ENCODE results near the gene CENPO.
A peak's percentile ranks its signal among the peaks of the same experiment; 100 is the strongest.
"Not testable (repeated sequence)": the region's sequence is repeated elsewhere in the genome, so short reads cannot be mapped to it uniquely, and the experiment has no call there.

Gene CENPO

DNA sequence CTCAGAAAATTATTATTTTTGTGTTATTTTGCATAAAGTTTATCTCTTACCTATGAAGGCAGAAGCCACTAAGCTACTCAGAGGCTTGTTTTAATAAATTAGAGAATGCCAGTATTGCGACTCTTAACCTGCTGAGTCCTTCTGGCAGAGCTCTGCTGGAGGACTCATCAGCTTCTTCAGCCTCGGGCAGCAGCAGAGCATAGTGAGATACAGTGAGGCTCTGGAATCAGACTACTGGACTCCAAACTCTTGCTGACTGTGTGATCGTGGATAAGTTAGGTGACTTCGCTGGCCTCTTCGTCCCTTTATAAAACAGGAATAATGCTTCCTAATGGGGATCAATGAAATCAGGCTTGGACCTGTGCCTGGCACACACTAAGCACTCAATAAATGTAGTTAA lies 1.8 kb upstream of the CENPO start:
- no peak for DNase-seq

DNA sequence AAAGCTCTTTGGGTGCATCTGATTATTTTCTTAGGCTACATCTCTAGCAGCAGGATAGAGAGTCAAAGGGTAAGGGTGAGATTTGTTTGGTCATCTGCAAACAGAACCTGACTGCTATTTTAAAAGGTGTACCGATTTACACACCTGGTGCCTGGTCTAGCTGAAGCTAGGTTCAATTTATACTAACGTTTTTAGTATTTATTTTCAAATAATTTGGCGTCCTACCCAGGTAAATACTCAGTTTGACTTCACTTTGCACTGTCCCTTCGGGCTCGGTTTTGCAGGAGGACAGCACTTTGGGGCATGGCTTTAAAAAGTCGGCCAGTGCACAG lies 717 bp upstream of the CENPO start:
- no peak for DNase-seq

DNA sequence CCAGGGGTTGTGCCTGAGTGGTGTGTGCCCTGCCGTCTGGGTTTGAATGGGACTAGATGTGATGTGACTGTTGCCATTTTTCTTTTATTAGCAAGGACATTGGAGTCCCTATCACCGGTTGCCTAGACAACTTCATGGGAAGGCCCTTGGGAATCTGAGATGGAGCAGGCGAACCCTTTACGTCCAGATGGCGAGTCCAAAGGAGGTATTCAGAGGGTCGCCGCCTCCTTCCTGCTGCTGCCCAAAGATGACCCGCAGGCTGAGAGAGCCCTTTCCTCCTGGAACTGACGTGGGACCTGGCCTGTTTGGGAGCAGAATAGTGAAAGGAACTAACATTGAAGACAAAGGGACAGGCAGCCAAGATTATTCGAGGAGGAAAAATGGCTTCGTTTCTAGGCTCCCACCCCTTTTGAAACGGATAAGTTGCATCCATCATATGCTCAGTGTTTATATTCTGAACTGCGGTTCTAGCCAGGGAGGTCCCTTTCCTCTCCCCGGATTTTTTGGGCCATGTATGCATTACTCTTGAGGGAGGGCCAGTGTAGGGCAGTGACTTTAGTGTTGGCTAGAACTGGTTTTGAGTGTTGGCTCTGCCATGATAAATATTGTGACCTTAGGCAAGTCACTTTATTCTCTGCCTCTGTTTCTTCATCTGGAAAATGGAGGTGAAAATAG lies 673 bp downstream of the CENPO start:
- peak; percentile 57 for DNase-seq

DNA sequence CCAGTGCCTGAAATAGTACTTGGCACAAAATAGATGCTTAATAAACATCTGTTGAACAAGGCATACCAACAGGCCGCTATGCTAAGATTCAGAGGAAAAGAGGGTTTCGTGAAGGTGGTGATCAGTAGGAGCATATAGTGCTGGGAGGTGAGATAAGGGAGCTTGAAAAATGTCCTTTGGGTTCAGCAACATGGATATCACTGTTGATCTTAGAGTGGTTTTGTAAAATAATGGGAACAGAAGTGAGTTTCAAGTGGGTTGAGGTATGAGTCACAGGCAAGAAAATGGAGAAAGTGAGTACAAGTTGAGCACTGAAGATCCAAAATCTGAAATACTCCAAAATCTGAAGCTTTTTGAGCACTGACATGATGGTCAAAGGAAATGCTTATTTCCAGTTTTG lies 4.4 kb downstream of the CENPO start:
- DNase-seq = no peak

DNA sequence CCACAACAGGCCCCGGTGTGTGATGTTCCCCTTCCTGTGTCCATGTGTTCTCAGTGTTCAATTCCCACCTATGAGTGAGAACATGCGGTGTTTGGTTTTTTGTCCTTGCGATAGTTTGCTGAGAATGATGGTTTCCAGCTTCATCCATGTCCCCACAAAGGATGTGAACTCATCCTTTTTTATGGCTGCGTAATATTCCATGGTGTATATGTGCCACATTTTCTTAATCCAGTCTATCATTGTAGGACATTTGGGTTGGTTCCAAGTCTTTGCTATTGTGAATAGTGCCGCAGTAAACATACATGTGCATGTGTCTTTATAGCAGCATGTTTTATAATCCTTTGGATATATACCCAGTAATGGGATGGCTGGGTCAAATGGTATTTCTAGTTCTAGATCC lies 7.3 kb downstream of the CENPO start:
- DNase-seq = not testable (repeated sequence)

DNA sequence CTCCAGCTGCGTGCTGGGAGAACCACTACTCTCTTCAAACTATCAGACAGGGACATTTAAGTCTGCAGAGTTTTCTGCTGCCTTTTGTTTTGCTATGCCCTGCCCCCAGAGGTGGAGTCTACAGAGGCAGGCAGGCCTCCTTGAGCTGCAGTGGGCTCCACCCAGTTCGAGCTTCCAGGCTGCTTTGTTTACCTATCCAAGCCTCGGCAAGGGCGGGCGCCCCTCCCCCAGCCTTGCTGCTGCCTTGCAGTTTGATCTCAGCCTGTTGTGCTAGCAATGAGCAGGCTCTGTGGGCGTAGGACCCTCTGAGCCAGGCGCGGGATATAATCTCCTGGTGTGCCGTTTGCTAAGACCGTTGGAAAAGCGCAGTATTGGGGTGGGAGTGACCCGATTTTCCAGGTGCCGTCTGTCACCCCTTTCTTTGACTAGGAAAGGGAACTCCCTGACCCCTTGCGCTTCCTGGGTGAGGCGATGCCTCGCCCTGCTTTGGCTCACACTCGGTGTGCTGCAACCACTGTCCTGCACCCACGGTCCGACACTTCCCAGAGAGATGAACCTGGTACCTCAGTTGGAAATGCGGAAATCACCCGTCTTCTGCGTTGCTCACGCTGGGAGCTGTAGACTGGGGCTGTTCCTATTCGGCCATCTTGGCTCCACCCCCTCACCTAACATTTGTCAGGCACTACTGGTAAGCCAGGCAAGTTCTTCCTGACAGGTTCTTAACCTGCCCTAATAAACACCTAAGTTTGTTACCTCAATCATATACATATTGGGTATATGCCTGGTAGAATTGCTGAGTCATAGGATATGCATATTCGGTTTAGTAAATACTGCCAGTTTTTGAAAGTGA lies 12.8 kb downstream of the CENPO start:
- not testable (repeated sequence) for DNase-seq

DNA sequence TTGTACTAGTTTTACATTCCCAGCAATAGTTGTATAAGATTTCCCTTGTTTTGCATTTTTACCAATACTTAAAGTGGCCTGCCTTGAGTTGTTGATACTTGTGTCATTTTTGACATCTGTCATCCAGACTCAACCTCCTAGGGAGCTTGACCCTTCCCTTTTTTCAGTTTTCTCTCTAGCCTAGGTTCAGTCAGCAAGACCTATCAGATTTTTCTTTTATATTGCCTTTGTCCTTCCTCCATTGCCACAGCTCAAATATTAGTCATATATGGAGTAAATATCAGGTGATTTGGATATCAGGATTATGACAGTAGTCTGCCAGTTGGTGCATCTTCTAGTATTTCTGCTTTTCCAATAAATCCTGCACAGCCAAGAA lies 13.4 kb downstream of the CENPO start:
- DNase-seq = no peak

DNA sequence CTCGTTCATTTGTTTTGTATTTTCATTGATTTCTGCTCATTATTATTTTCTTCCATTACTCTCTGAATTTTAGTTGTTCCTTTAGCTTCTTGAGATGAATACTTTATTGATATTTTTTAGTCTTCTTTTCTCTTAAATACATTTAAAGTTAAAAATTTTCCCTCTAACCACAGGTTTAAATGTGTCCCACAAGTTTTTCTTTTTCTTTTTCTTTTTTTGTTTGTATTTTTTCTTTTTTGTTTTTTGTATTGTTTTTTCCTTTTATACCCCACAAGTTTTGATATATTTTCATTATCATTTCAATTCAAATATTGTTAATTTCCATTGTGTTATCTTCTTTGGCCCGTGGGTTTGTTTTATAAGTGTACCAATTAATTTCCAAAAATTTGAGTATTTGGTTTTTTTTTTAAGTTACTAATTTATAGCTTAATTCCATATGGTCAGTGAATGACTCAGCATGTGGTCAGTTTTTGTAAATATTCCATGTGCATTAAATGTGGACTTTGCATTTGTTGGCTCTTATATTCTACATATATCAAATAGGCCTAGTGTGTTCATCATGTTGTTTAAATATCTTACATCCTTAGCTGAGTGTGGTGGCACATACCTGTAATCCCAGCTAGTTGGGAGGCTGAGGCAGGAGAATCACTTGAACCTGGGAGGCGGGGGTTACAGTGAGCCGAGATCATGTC lies 16.2 kb downstream of the CENPO start:
- no peak for DNase-seq

DNA sequence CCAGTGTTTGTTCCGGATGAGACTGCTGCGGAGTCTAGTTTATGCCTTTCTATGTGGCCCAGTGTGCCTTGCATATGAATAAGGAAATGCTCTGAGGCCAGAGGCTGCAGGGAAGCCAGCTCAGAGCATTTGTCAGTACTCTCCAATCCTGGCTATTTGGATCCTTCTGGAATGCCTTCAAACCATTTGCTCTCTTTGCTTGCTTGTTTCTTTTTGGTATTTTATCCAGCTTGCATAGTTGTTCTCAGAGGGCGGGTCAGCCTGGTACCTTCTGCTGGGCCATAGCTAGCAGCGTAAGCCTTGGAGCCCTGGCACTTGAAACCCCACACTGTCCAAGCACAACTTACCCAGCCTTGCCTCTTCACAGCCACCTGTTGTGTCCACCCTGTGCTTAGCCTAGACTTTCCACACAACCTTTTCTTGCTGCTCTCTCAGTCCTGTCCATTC lies 20.5 kb downstream of the CENPO start:
- DNase-seq = no peak

DNA sequence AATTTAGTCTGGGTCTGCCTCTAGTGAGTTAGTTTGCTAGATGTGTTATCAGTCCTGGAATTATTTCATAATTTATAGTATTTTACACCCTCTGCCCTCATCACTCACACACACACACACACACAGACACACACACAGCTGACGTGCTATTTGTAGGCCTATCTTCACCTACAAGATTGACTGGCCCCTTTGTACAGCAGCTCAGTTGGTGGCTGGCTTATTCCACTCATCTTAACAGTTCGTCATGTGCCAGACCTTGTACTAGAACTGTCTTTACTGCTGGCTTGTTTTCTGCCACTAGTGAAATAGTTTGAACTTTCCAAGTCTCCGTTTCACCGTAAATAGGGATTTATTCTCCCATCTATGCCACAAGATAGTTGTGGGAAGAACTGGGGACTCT lies 21.3 kb downstream of the CENPO start:
- peak; percentile 26 for DNase-seq

DNA sequence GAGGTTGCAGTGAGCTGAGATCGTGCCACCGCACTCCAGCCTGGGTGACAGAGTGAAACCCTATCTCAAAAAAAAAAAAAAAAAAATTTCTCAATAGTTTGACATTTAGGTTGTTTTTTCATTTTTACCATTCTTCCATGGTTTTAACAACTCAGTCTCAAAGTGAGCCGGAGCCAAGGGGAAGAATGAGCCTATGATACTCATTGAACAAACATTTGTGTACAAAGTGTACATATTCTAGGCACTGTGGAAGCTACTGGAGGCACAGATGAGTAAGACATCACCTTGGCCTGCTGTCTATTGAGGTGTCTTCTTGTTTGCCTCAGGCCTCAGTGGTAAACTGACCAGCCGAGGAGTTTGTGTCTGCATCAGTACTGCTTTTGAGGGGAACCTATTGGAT lies 21.9 kb downstream of the CENPO start:
- DNase-seq = peak; percentile 22

DNA sequence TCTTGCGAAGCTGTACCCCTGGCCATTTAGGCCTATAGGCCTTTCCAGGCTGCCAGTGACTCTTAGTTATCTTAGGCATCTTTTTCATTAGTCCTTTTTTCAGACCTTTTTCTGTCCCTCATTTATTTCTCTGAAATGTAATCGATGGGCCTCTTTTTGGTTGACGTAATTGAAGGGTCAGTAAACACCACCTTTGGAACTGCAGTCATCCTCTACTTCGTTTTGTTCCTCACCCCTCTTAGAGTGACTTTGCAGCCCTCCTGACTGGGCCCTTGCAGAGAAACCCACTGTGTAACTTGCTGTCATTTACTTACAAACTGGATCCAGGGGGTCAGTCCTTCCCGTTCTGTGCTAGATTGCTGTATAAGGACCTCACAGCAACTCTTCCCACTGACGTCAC lies 23.2 kb downstream of the CENPO start:
- DNase-seq = peak; percentile 28

DNA sequence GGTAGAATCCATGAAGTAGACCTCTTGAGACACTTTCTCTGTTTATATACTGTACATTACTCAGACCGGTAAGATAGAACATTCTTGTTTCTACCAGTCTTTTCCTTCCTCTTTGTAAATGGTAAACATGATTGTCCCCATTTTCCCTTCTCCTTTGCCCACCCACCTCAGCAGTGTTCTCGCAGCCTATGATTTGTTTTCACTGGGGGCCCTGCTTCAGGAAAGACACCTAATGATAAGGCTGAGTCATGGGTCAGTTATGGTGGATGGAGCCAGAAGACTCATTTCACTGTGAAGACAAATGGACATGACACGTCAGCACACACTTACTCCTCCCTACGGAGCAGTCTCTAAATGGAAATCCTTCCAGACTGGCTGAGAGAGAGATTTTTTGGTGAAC lies 23.7 kb downstream of the CENPO start:
- DNase-seq = peak; percentile 23

DNA sequence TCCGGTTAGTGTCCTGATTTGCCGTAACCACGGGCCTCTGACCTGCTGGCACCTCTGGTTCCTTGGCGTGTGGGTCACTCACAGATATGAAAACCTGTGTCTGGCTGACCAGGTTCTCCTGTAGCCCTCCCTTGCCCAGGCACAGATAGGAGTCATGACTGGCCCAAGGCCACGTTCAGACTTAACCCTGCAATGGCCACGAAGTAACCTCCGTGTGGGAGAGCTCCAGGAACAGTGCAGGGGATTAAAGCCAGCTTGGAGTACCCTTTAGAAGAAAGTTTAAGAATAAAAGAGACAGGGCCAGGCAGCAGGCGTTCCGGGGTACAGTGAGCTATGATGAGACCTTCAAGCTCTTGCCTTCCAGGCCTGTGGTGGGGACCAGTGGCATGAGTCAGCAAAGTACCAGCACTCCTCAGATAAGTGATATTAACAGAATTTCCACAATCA lies 25.5 kb downstream of the CENPO start:
- DNase-seq = peak; percentile 44

DNA sequence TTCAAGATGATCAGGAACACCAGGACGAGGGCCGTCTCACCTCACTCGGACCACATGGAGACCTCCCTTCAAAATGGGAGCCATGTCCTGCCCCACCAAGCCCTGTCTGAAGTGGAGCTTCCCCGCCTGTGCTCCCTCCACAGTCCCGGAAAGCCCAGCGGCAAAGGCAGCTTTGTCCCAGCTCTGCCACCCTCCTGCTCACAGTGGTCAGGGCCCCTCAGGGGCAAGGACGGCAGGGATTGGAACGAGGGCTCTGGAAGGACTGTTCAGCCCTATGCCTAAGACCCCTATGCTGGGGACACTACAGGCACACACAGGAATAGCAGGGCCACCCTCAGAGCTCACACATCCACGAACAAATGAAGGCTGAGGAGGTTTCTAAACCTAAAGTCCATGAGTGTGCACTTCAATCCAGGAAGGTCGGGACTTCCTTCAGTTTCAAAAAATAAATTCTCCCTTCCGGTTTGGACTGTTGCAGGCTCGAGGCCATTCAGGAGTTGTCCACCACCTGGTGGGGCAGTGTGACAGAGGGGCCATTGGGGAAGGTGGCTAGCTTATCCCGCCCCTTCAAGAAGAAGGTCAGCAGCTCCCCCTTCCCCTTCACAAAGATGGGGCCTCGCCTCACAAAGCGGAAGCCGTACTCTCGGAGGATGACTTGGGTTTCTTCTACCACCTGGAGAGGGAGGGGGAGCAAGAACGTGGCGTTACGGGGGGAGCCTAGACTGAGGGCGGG lies 26.4 kb downstream of the CENPO start:
- peak; percentile 49 for DNase-seq

DNA sequence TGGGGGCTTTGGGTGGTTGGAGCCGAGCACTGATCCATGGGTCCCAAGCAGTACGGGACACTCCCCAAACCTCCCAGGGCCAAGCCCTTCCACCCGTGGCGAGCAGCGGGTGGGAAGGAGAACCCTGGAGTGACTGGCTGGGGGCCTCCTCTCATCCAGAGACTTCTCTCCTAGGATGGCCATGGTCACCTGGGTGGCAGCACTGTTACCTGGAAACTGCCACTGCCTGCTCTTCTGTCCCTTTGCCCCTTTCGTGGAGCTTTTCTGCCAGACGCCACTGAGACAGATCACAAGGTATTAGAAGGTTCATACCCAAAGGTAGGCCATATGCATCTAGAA lies 26.9 kb downstream of the CENPO start:
- DNase-seq = peak; percentile 47

DNA sequence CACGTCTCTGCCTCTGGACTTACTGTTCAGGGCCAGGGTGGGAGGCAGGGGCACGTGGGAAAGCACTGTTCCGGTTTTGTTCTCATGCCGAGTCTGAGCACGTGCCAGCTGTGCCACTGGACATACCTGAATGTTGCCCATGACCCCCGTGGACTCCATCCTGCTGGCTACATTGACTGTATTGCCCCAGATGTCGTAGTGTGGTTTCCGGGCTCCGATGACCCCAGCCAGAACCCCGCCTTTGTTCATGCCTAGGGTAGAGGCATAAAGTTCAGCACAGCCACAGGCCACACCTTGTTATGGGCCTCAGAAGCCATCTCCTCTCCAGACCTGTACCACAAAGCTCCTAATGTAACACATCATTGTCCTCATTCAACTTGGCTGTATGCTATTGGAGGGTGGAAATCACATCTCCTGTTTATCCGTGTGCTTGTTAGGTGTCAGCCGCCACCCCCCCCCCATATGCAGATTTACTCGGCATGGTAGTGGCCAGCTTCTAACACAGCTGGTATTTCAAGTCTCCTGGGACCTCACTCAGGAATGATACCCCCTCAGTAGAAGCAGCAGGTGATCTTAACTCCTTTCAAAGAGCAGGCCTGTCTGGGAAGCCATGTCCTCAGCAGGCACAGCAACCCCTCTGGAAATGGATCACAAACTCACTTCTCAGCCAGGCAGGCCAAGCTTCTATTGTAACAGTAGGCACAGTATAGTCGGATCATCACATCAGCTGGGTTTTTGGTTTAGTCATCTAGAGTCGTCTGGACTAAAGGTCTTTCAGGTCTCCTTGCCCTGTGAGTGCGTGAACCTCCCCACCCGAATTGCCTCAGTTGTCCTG lies 27.6 kb downstream of the CENPO start:
- peak; percentile 45 for DNase-seq

DNA sequence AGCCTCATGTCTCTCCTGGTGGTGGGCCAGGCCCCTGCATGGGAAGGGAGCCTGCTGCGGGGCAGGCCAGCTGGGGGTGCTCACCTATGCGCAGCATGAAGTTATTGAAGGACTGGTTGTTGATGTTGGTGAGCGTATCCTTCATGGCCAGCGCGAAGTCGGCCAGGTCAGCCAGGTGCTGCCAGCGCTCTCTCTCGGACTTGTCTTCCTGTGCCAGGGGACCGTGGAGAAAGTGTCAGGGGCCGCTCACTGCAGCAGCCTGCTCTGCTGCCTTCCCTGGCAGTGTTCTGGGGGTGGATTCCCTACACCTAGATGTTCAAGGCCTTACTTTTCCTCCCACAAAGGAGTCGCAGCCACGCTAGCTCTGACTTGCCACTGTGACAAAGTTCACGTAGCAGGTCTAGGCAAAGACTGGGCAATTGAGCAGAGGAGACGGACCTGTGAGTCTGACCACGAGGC lies 28.2 kb downstream of the CENPO start:
- peak; percentile 50 for DNase-seq

DNA sequence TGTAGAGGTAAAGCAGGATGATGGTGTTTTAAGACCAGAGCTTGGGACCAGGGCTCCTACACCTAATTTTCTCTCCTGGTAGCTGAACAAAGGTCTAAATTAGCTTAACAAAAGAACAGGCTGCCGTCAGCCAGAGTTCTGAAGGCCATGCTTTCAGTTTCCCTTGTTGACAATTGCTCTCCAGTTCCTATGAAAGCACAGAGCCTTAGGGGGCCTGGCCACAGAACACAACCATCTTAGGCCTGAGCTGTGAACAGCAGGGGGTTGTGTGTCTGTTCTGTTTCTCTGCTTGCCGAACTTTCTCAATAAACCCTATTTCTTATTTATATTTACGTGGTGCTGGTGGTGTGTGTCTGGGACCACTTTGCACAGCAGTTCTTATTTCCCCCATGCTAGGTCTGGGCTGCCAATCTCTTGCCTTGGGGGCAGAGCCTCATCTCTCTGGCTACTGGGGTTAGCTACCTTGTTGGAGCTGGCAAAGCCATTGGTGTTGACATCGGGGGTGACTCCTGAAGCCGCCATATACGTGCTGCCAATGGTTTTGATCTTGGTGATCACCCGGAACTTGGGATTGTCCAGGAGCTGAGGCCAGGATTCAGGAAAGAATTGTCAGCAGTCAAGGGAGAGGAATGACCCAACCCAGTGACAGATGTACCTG lies 29.0 kb downstream of the CENPO start:
- DNase-seq = peak; percentile 49

DNA sequence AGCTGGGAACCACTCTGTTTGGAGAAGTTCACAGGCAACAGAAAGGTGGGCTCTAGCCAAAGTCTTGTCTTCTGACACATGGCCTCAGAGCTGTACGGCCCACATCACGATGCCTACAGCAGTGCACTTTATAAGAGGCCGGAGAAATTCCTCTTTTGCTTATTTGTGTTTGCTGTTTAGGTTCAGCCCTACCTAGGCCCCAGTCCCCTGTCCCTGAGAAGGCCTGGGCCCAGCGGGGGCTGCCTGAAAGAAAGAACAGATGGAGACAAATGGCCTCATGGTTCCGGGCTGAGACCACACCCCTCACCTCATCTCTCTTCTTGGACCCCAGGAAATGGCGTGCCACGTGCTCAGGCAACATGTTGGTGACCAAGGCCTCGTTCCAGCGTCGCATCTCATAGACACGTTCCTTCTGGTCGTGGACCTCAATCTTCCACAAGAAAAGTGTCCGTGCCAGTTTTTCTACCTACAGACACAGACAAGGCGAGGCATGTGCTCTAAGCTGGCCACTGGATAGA lies 30.9 kb downstream of the CENPO start:
- DNase-seq = peak; percentile 49
